ENCODE measurements around the gene LENG1.

GRCh38 chr19:54206831-54207177 lies 47.3 kb upstream of the LENG1 start:
- TF ChIP-seq, protein P1, sequence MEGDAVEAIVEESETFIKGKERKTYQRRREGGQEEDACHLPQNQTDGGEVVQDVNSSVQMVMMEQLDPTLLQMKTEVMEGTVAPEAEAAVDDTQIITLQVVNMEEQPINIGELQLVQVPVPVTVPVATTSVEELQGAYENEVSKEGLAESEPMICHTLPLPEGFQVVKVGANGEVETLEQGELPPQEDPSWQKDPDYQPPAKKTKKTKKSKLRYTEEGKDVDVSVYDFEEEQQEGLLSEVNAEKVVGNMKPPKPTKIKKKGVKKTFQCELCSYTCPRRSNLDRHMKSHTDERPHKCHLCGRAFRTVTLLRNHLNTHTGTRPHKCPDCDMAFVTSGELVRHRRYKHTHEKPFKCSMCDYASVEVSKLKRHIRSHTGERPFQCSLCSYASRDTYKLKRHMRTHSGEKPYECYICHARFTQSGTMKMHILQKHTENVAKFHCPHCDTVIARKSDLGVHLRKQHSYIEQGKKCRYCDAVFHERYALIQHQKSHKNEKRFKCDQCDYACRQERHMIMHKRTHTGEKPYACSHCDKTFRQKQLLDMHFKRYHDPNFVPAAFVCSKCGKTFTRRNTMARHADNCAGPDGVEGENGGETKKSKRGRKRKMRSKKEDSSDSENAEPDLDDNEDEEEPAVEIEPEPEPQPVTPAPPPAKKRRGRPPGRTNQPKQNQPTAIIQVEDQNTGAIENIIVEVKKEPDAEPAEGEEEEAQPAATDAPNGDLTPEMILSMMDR (IDR thresholded peaks at IDR 0.05): no peak
- no peak for TF ChIP-seq POLR2A (IDR thresholded peaks at IDR 0.05)
